GM18511 (cell line): ENCODE data around the gene COL15A1.
"Not testable (repeated sequence)": the region's sequence is repeated elsewhere in the genome, so short reads cannot be mapped to it uniquely, and the experiment has no call there.

Experiments
- ATAC-seq: cut with Tn5 transposase; IDR thresholded peaks from one replicate; pipeline ENCODE4 v1.9.1; 2021; ENCODE audit warnings: mild to moderate bottlenecking, moderate library complexity; ENCODE audit not compliant: unreplicated experiment

COL15A1 gene

GRCh38 chr9:99073985-99074901 is 130.5 kb downstream of the COL15A1 start:
- ATAC-seq, result no peak

GRCh38 chr9:99074902-99075245 is 131.2 kb downstream of the COL15A1 start:
- ATAC-seq, result no peak

- ATAC-seq, result no peak
Measured at GRCh38 chr9:99075246-99075912, 131.7 kb downstream of the COL15A1 start.

GRCh38 chr9:99076030-99076429 is 132.3 kb downstream of the COL15A1 start:
- no peak for ATAC-seq

GRCh38 chr9:99076483-99077171 is 132.9 kb downstream of the COL15A1 start:
- no peak for ATAC-seq

GRCh38 chr9:99078717-99079116 is 135.0 kb downstream of the COL15A1 start:
- ATAC-seq, result no peak

GRCh38 chr9:99079542-99079941 is 135.8 kb downstream of the COL15A1 start:
- ATAC-seq, result no peak

- ATAC-seq, result no peak
Measured at GRCh38 chr9:99083051-99083450, 139.3 kb downstream of the COL15A1 start.

GRCh38 chr9:99085949-99086948 is 142.5 kb downstream of the COL15A1 start:
- ATAC-seq, result no peak

- ATAC-seq, result no peak
Measured at GRCh38 chr9:99087462-99087861, 143.8 kb downstream of the COL15A1 start.

GRCh38 chr9:99090336-99091130 is 146.8 kb downstream of the COL15A1 start:
- no peak for ATAC-seq

GRCh38 chr9:99092643-99093491 is 149.2 kb downstream of the COL15A1 start:
- ATAC-seq, result no peak

GRCh38 chr9:99093492-99093791 is 149.7 kb downstream of the COL15A1 start:
- ATAC-seq, result no peak

- ATAC-seq, result no peak
Measured at GRCh38 chr9:99095565-99095964, 151.9 kb downstream of the COL15A1 start.

- no peak for ATAC-seq
Measured at GRCh38 chr9:99096409-99096808, 152.7 kb downstream of the COL15A1 start.

GRCh38 chr9:99099806-99100585 is 156.3 kb downstream of the COL15A1 start:
- ATAC-seq, result not testable (repeated sequence)

- no peak for ATAC-seq
Measured at GRCh38 chr9:99101271-99101670, 157.6 kb downstream of the COL15A1 start.

- ATAC-seq, result no peak
Measured at GRCh38 chr9:99101812-99102211, 158.1 kb downstream of the COL15A1 start.
